Gastroesophageal sphincter (tissue), 3 donors: ENCODE results near the gene FAM217B.

Experiments
- EP300 ChIP-seq: sonication (generic); formaldehyde crosslinking; IDR thresholded peaks from one replicate; pipeline ENCODE4 v1.6.1; 2017; ENCODE audit warnings: antibody characterized with exemption, mild to moderate bottlenecking
- POLR2A ChIP-seq, 2 donors: fragments of 450-650 bp; IDR thresholded peaks; one replicate each; pipeline ENCODE4 v1.6.1; 2017; ENCODE audit warnings: antibody characterized with exemption in 2 of 2, mild to moderate bottlenecking in 2 of 2, moderate library complexity in 1 of 2
- POLR2AphosphoS5 ChIP-seq: sonication (generic); formaldehyde crosslinking; IDR thresholded peaks from one replicate; pipeline ENCODE4 v1.6.1; 2017; ENCODE audit warnings: antibody characterized with exemption
- TF ChIP-seq, protein P1 (sequence below), 4 experiments: fragments of 200-600 bp in 2 of 4; fragments of 450-650 bp in 2 of 4; sonication (generic) in 1 of 4; IDR thresholded peaks; one replicate each; pipeline ENCODE4 v1.5.1; 2017 to 2019; ENCODE audit warnings: antibody characterized with exemption in 4 of 4, mild to moderate bottlenecking in 2 of 4, moderate library complexity in 2 of 4

DNA sequence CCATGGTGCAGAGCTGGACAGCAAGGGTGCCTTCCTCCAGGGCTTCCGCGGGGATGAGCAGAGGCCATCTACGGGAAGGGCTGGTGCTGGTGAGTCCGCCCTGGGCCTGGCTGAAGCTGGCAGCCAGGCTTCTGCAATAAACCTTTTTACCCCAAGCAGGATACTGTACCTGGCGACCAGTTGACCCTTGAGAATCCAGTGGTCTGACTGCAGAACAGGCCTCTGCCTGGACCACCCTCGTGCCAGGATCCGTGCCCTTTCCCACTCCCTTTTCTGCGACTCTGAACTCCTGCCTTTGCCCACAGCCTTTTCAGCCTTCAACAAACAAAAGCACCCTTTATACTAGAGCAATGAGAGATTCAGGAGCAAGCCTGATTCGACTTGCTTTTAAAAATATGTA is 36.9 kb downstream of the FAM217B start:
- TF ChIP-seq POLR2A (IDR thresholded peaks at IDR 0.05) (no peak), POLR2AphosphoS5 (no peak), EP300 (no peak)
- TF ChIP-seq, protein P1, sequence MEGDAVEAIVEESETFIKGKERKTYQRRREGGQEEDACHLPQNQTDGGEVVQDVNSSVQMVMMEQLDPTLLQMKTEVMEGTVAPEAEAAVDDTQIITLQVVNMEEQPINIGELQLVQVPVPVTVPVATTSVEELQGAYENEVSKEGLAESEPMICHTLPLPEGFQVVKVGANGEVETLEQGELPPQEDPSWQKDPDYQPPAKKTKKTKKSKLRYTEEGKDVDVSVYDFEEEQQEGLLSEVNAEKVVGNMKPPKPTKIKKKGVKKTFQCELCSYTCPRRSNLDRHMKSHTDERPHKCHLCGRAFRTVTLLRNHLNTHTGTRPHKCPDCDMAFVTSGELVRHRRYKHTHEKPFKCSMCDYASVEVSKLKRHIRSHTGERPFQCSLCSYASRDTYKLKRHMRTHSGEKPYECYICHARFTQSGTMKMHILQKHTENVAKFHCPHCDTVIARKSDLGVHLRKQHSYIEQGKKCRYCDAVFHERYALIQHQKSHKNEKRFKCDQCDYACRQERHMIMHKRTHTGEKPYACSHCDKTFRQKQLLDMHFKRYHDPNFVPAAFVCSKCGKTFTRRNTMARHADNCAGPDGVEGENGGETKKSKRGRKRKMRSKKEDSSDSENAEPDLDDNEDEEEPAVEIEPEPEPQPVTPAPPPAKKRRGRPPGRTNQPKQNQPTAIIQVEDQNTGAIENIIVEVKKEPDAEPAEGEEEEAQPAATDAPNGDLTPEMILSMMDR (IDR thresholded peaks at IDR 0.05) = no peak
